ENCODE results near the gene GOT2.
A peak's percentile ranks its signal among the peaks of the same experiment; 100 is the strongest.
"Not testable (repeated sequence)": the region's sequence is repeated elsewhere in the genome, so short reads cannot be mapped to it uniquely, and the experiment has no call there.

GOT2 gene

DNA sequence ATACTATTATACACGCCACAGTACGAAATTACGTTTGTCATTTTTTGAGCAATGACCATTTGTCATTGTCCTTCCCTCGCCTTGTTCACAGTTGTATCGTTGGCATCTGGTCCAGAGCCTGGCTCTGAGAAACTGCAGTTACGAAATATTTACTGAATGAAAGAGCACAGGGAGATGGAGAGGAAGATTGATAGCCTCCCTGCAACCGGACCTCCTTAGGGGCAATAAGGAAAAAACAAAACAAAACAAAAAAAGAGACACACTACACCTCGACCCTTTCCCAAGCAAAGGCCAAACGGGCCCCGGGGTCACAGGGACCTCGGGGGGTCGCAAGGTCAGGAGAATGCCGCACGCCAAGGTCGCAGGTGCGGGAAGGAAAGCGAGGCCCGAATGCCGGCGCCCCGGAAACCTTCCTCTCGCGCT lies 857 bp downstream of the GOT2 start:
- TF ChIP-seq GATA1 (IDR thresholded peaks at IDR 0.05; ENCODE audit: low read depth, low read length) (no peak), POLR2A (IDR thresholded peaks at IDR 0.05; ENCODE audit: low read length) (no peak)
- DNase-seq = peak; percentile 58 to 61

DNA sequence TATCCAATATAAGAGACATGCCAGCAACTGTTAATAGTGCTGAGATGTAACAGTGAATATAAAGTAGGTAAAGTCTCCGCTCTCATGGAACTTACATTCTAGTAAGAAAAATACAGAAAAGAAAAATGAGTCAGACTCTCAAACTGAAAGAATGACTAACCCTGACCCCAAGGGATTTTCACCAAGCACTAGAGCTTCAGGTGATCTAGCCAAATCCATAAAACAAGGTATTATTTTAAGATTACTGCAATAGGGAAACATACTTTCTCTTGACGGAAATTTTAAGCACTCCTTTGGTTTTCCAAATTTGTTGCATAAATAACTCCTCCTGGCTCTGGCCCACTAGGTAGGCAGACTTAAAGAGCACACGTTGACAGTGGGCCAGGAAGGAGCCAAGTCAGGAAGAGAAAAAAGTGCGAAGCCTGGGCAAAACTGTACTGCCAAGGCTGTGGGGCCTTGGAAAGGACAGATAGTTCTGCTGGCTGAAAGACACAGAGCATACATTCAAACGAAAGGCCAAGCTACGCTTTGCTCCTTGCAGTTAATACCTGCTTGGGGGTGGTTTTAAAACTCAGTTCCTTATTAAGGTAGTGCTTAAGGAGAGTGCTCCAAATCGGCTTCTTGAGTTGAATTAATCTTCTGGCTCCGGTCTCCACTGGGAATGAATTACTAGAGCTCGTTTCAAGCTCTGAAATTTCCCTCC lies 1.4 kb downstream of the GOT2 start:
- DNase-seq = peak in 1 of 2 experiments; percentile 38
- no peak for TF ChIP-seq GATA1 (IDR thresholded peaks at IDR 0.05; ENCODE audit: low read depth, low read length)
- TF ChIP-seq POLR2A (IDR thresholded peaks at IDR 0.05; ENCODE audit: low read length) = no peak

DNA sequence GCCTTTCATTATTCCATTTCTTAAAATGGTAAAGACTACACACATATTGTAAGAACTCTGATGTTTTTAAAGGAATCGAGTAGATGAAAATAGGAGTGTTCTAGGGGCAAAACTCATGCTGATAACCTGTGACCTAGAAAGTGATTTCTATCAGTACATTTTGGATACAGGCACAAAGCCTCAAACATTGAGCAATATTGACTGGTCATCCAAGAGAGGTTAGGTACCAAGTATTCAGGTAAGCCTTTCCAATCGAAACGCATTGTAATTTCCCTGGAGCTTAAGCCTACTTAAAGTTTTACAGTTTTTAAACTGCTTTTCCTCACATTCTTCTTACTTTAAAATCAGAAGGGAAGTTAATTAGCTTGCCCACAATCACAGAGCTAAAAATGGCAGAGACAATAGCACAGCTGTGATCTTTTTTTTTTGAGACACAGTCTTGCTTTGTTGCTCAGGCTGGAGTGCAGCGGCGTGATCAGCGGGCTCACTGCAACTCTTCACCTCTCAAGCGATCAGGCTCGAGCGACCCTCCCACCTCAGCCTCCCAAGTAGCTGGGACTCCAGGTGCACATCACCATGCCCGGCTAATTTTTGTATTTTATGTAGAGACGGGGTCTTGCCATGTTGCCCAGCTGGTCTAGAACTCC lies 3.3 kb downstream of the GOT2 start:
- TF ChIP-seq POLR2A (IDR thresholded peaks at IDR 0.05; ENCODE audit: low read length) (no peak), GATA1 (IDR thresholded peaks at IDR 0.05; ENCODE audit: low read depth, low read length) (no peak)
- DNase-seq = no peak

DNA sequence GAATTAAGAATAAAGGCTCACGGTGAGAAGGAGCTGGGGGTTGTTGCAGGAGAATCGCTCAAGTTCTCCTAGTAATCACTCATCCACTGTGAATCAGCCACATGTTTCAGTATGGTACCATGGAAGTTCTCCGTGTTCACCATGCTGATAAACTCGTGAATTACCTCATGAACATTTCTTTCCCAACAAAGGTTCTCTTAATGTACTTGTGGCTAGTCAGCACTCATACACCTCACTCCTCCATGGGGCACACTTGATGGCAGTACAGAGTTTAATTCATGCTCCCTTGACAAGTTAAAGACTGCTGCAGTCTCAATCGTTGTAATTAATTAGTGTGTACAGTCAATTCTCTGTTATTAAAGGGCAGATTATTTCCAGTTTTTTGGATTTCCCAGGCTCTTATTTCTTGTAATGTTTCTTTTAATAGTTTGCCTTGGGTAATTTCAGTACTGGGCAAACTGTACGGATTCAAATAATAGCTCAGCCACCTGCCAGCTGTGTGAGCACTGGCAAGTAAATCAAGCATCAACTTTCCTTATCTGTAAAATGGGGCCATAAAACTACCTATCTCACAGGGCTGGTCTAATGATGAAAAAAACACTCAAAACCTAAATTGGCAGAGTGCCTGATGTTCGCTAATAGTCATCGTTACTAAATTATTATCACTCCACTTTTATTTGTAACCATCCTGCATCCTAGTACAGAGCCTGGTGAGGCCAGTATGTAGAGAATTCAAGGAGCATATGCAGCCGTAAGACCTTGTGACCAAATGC lies 6.1 kb downstream of the GOT2 start:
- DNase-seq = peak in 1 of 2 experiments; percentile 7
- TF ChIP-seq POLR2A (IDR thresholded peaks at IDR 0.05; ENCODE audit: low read length) (no peak), GATA1 (IDR thresholded peaks at IDR 0.05; ENCODE audit: low read depth, low read length) (no peak)

DNA sequence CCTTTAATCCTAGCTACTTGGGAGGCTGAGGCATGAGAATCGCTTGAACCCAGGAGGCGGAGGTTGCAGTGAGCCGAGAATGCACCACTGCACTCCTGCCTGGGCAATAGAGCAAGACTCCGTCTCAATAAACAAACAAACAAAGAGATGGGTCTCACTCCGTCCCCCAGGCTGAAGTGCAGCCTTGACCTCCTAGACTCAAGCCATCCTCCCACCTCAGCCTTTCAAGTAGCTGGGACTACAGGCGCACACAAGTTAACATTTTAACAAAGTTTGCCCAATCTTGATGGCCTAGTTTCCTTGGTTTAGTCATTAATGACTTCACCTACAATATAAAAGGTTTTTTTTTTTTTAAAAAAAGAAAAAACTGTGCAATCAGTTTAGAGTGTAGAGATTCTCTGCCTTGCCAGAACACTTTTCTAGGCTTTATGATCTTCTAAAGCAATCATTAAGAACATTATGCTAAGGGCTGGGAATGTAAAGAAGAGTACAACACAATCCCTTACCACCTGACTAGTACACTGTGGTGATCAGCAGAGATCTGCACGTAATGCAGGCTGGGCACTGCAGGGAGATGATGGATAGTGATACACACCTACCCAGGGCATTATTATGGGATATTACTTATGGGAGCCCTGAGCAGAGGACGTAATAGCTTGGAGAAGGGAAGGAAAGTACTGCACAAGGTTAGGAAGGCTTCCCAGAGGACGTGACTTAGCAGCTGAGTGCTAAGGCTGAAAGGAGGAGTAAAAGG lies 6.9 kb downstream of the GOT2 start:
- TF ChIP-seq GATA1 (IDR thresholded peaks at IDR 0.05; ENCODE audit: low read depth, low read length) (no peak), POLR2A (IDR thresholded peaks at IDR 0.05; ENCODE audit: low read length) (no peak)
- DNase-seq = no peak

DNA sequence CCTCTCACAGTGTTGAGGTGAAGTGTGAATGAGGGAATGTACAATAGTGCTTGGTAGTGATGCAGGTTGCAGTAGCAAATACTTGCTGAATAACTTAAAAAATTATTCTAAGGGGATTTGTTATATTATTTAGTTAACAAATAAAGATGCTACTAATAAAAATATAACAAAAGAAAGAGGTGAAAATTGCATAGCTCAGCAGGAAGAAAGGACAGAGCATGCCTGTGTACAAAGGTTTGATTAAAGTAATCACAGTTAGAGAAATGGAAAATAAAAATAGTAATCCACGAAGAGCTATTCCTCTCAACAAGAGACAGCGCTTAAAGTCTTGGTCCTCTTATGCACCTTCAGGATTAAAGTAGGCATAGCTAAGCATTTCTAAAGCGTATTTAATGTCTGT lies 11.0 kb downstream of the GOT2 start:
- no peak for TF ChIP-seq GATA1 (IDR thresholded peaks at IDR 0.05; ENCODE audit: low read depth, low read length)
- TF ChIP-seq POLR2A (IDR thresholded peaks at IDR 0.05; ENCODE audit: low read length) = no peak
- DNase-seq = no peak

DNA sequence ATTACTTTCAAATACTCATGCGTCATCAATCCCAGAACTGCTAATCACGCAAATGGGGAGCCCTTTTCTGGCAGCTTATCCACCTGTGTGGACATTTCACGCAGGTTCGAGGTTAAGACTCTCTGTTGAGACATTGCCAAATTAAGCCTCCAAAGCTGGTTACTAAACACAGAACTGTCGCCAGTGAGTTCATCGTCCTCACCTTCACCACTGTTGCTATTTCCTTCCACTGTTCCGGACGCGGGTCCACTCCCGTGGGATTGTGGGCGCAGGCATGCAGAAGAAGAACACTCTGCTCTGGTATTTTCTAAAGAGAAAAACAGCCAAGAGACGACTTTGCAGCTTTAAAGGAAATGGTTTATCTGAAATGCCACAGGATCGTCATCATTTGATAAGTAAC lies 16.1 kb downstream of the GOT2 start:
- DNase-seq = no peak

DNA sequence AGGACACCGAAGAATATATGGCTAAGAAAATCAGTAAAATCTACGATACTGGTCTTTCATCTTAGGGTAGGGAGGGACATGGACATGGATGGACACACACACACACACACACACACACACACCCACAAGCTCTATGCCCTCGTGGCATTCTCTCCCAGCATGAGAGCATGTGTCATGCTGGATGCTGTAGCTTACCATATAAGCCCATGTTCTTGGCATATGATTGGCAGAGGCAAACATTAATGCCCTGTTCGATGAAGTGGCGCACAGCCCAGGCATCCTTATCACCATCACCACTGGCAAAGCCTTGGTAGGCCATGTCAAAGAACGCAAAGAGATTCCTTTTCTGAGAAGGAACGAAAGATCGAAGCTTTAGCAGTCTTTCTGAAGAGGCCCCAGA lies 17.6 kb downstream of the GOT2 start:
- DNase-seq = no peak
- TF ChIP-seq POLR2A (IDR thresholded peaks at IDR 0.05; ENCODE audit: low read length) = no peak
- TF ChIP-seq GATA1 (IDR thresholded peaks at IDR 0.05; ENCODE audit: low read depth, low read length) = no peak

More for the DNA sequence above, 16.1 kb downstream of the GOT2 start:
- TF ChIP-seq GATA1 (IDR thresholded peaks at IDR 0.05; ENCODE audit: low read depth, low read length) (no peak), POLR2A (IDR thresholded peaks at IDR 0.05; ENCODE audit: low read length) (no peak)

DNA sequence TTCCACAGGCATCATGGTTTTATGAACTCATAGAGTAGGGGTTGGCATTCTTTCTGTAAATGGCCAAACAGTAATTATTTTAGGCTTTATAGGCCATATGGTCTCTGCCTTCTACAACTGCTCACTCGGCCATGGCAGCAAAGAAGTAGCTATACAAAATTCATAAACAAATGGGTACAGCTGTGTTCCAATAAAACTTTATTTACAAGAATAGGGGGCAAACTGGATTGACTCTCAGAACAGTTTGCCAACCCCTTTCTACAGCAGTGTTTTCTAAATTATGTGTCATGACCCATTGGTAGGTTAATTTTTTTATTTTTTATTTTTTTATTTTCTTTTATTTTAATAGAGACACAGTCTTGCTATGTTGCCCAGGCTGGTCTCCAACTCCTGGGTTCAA lies 20.4 kb downstream of the GOT2 start:
- no peak for TF ChIP-seq POLR2A (IDR thresholded peaks at IDR 0.05; ENCODE audit: low read length)
- TF ChIP-seq GATA1 (IDR thresholded peaks at IDR 0.05; ENCODE audit: low read depth, low read length) = no peak
- DNase-seq = no peak

DNA sequence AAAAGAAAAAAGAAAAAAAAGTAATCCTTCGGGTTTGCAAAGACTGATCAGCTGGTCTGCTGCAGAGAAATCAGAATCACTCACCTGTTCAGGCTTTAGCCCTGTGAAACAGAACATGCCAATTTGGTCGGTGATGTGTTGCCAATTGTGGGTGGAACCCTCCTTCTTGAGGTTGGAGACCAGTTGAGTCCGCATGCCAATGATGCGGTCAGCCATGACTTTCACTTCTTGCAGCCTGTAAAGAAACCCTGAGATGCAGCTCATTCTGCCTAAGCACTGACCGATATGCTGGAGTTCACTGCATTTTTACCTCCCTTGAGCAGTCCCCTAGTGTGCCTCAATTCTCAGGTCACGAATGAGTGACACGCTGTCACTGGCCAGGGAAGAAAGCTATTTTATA lies 24.8 kb downstream of the GOT2 start:
- TF ChIP-seq POLR2A (IDR thresholded peaks at IDR 0.05; ENCODE audit: low read length) (no peak), GATA1 (IDR thresholded peaks at IDR 0.05; ENCODE audit: low read depth, low read length) (no peak)
- no peak for DNase-seq

DNA sequence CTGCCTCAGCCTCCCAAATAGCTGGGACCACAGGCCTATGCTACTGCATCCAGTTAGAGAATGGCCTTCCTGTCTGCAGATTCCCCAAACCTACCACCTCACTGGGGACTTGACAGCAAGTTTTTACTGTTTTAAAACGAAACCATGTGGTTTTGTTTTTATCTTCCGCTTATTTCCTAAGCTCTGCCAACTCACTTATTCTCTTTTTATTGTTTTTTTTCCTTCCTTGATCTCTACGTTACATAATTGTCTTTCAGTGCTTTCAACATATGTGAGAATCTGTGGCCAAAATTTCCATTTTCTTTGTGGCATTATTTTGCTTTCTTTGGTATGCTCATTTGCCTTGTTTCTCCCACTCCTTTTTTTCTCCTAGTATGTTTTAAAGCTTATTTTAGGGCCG lies 35.0 kb downstream of the GOT2 start:
- TF ChIP-seq GATA1 (IDR thresholded peaks at IDR 0.05; ENCODE audit: low read depth, low read length) (no peak), POLR2A (IDR thresholded peaks at IDR 0.05; ENCODE audit: low read length) (no peak)
- DNase-seq = no peak

DNA sequence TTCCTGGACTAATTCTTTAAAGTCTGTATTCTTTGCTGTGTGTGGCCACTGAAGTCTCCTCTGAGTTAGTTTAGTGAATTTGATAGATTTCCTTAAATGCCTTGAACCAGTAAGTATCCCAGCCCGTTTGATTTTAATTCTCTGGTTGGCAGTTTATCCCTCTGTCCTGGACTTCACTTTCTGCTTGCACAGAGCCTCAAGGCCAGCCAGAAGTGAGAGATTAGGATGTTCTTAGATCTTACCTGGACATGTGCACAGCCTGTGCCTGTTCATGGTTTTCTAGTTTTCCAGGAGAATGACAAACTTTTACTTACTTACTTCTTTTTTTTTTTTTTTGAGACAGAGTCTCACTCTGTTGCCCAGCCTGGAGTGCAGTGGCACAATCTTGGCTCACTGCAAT lies 38.7 kb downstream of the GOT2 start:
- DNase-seq = no peak
- TF ChIP-seq POLR2A (IDR thresholded peaks at IDR 0.05; ENCODE audit: low read length) (no peak), GATA1 (IDR thresholded peaks at IDR 0.05; ENCODE audit: low read depth, low read length) (no peak)

DNA sequence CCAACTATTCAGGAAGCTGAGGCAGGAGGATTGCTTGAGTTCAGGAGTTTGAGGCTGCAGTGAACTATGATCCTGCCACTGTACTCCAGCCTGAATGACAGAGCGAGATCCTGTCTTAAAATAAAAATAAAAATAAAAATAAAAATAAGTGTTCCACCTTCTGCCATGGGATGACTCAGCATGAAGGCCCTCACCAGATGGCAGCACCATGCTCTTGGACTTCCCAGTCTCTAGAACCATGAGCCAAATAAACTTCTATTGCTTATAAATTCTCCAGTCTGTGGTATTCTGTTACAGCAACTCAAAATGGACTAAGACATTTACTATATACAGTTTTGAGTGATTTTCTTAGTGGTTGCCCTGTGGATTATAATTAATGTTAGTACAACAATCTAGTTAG lies 41.7 kb downstream of the GOT2 start:
- TF ChIP-seq POLR2A (IDR thresholded peaks at IDR 0.05; ENCODE audit: low read length) = no peak
- no peak for TF ChIP-seq GATA1 (IDR thresholded peaks at IDR 0.05; ENCODE audit: low read depth, low read length)
- no peak for DNase-seq

DNA sequence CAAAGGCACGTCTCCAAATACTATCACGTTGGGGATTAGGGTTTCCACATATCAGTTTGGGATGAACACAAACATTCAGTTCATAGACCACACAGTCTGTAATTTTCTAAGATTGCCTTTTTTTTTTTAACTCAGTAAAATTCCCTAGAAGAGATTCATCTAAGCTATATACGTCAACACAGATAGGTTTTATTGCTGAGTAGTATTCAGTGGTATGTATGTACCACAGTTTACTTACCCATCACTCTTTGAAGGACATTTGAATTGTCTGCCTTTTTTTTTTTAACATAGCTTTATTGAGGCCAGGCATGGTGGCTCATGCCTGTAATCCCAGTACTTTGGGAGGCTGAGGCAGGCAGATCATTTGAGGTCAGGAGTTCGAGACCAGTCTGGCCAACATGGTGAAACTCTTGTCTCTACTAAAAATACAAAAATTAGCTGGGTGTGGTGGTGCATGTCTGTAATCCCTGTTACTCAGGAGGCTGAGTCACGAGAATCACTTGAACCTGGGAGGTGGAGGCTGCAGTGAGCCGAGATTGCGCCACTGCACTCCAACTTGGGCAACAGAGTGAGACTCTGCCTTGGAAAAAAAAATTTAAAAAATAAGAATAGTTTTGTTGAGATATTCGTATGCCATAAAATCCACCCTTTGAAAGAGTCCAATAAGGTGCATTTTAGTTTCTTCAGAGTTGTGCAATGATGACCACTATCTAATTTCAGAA lies 47.0 kb downstream of the GOT2 start:
- DNase-seq = not testable (repeated sequence)
